Measurements from ENCODE around the gene SEL1L. TPM values are rescaled to one million over a fixed set of nuclear protein-coding genes. Genes with fewer than 3 reads are reported as not detected.
"Not testable (repeated sequence)": the region's sequence is repeated elsewhere in the genome, so short reads cannot be mapped to it uniquely, and the experiment has no call there.

SEL1L gene
- 33.8 TPM for polyA plus RNA-seq (ENCODE audit: insufficient read length)

GRCh38 chr14:81533536-81534343 is at the start of gene SEL1L:
Gene SEL1L, minus strand, starts transcription at chr14:81533853. Its CDS starts 109 bp downstream, at chr14:81533744.
- peak; percentile 100 for DNase-seq (ENCODE audit: low read depth)

GRCh38 chr14:81582420-81582819 is 48.8 kb upstream of the SEL1L start:
- no peak for DNase-seq (ENCODE audit: low read depth)

- no peak for DNase-seq (ENCODE audit: low read depth)
Observed at GRCh38 chr14:81579115-81579514, 45.5 kb upstream of the SEL1L start.

GRCh38 chr14:81571437-81571836 is 37.8 kb upstream of the SEL1L start:
- no peak for DNase-seq (ENCODE audit: low read depth)

GRCh38 chr14:81567302-81567701 is 33.6 kb upstream of the SEL1L start:
- no peak for DNase-seq (ENCODE audit: low read depth)

- DNase-seq (ENCODE audit: low read depth), result peak; percentile 20
Observed at GRCh38 chr14:81565441-81566290, 32.0 kb upstream of the SEL1L start.

GRCh38 chr14:81562818-81563217 is 29.2 kb upstream of the SEL1L start:
- no peak for DNase-seq (ENCODE audit: low read depth)

- no peak for DNase-seq (ENCODE audit: low read depth)
Observed at GRCh38 chr14:81561084-81561775, 27.6 kb upstream of the SEL1L start.

- DNase-seq (ENCODE audit: low read depth), result no peak
Observed at GRCh38 chr14:81559385-81559784, 25.7 kb upstream of the SEL1L start.

GRCh38 chr14:81557146-81557545 is 23.5 kb upstream of the SEL1L start:
- DNase-seq (ENCODE audit: low read depth), result no peak

GRCh38 chr14:81555684-81556083 is 22.0 kb upstream of the SEL1L start:
- no peak for DNase-seq (ENCODE audit: low read depth)

- no peak for DNase-seq (ENCODE audit: low read depth)
Observed at GRCh38 chr14:81555051-81555450, 21.4 kb upstream of the SEL1L start.

- DNase-seq (ENCODE audit: low read depth), result no peak
Observed at GRCh38 chr14:81551471-81551870, 17.8 kb upstream of the SEL1L start.

GRCh38 chr14:81550001-81550637 is 16.5 kb upstream of the SEL1L start:
- no peak for DNase-seq (ENCODE audit: low read depth)

GRCh38 chr14:81541206-81541605 is 7.6 kb upstream of the SEL1L start:
- not testable (repeated sequence) for DNase-seq (ENCODE audit: low read depth)

GRCh38 chr14:81537193-81537592 is 3.5 kb upstream of the SEL1L start:
- no peak for DNase-seq (ENCODE audit: low read depth)

- DNase-seq (ENCODE audit: low read depth), result no peak
Observed at GRCh38 chr14:81536241-81536771, 2.7 kb upstream of the SEL1L start.

- no peak for DNase-seq (ENCODE audit: low read depth)
Observed at GRCh38 chr14:81535396-81536164, 1.9 kb upstream of the SEL1L start.

- DNase-seq (ENCODE audit: low read depth), result no peak
Observed at GRCh38 chr14:81534510-81535074, 939 bp upstream of the SEL1L start.

- DNase-seq (ENCODE audit: low read depth), result no peak
Observed at GRCh38 chr14:81533212-81533535, 479 bp downstream of the SEL1L start.
